ENCODE results near the gene MEX3A. TPM values are rescaled to one million over a fixed set of nuclear protein-coding genes. Genes with fewer than 3 reads are reported as not detected.

Gene MEX3A
- total RNA-seq, 1 experiment from 2014 or later: 68.0 TPM

- H3K4me3 Mint-ChIP-seq: no peak overlapping the region; a peak in 1 of 5 replicates
- H3K9me3 Mint-ChIP-seq: no peaks in the 10 kb centered on the region; a peak in 1 of 5 replicates
- no peak overlapping the region for H2BK15ac ChIP-seq (ENCODE audit: low read depth, low read length)
- no peak overlapping the region; the same call in 1 of the 2 replicates for H3K14ac ChIP-seq (ENCODE audit: insufficient read depth, low read length)
- no peak for DNase-seq
- H3K27me3 ChIP-seq (ENCODE audit: insufficient read depth, low read length): no peaks in the 10 kb centered on the region
- peaks cover 58 to 71% of the 10 kb centered on the region in 2 experiments for H3K4me1 Mint-ChIP-seq
- no peak overlapping the region for H2BK20ac ChIP-seq (ENCODE audit: low read depth, low read length, poor library complexity, severe bottlenecking)
- peaks cover 5% of the 10 kb centered on the region; the same call in 1 of the 2 replicates for H3K4me1 ChIP-seq (ENCODE audit: insufficient read depth, low read length)
- no peaks in the 10 kb centered on the region; the same call in 1 of the 2 replicates for H3K27me3 Mint-ChIP-seq (ENCODE audit: low read depth)
- no peak overlapping the region for H2AFZ ChIP-seq (ENCODE audit: low read length)
- H3K23me2 ChIP-seq (ENCODE audit: insufficient read length, low read depth, low read length, poor library complexity, severe bottlenecking): peaks cover 12% of the 10 kb centered on the region
- no peak overlapping the region for H4K91ac ChIP-seq (ENCODE audit: insufficient read length, low read depth, low read length)
- WGBS (ENCODE audit: extremely low coverage, insufficient read length, low lambda C conversion rate): no CpG with 5 or more reads among the region's 3 CpGs
- no peaks in the 10 kb centered on the region for H3K79me1 ChIP-seq (ENCODE audit: insufficient read depth, low read depth, low read length, poor library complexity, severe bottlenecking)
- H3K9ac ChIP-seq (ENCODE audit: extremely low read depth, insufficient read length, low read length): no peak overlapping the region
- H3K79me2 ChIP-seq (ENCODE audit: insufficient read depth, low read length): no peaks in the 10 kb centered on the region
- no peak overlapping the region for H3T11ph ChIP-seq (ENCODE audit: low read length)
- H2BK120ac ChIP-seq (ENCODE audit: low read depth, low read length, poor library complexity, severe bottlenecking): no peak overlapping the region
- no peak overlapping the region for H3K23ac ChIP-seq (ENCODE audit: insufficient read length, low read depth, low read length)
- no peak overlapping the region for H3K18ac ChIP-seq (ENCODE audit: insufficient read length, low read depth, low read length)
- TF ChIP-seq CTCF (conservative IDR thresholded peaks at IDR 0.05): no peak
- no peak overlapping the region for H3K56ac ChIP-seq (ENCODE audit: insufficient read length, low read depth, low read length)
- H3K4ac ChIP-seq (ENCODE audit: low read depth, low read length): no peak overlapping the region
- no peaks in the 10 kb centered on the region for H4K20me1 ChIP-seq (ENCODE audit: control insufficient read depth, insufficient read depth, insufficient read length)
- no peak overlapping the region for H3K4me2 ChIP-seq (ENCODE audit: insufficient read depth, insufficient read length, low read length)
- H3K27ac Mint-ChIP-seq: peak overlapping the region in 1 of 3 experiments; percentile 23; a peak in 1 of 7 replicates
- no peak overlapping the region for H3K27ac ChIP-seq (ENCODE audit: insufficient read length, low read depth, low read length)
- H3K9me3 ChIP-seq (ENCODE audit: control insufficient read depth, low read depth, low read length): no peaks in the 10 kb centered on the region
- no peak overlapping the region for H2BK12ac ChIP-seq (ENCODE audit: insufficient read length, low read depth, low read length)
- H4K8ac ChIP-seq (replicated peaks; ENCODE audit: insufficient read length, low read depth, low read length): no peak overlapping the region
- no peak overlapping the region for H2AK5ac ChIP-seq (ENCODE audit: insufficient read length, low read length)
- no peak overlapping the region for H4K5ac ChIP-seq (ENCODE audit: insufficient read length, low read depth, low read length)
- H2BK5ac ChIP-seq (ENCODE audit: insufficient read length, low read length): no peak overlapping the region
- peaks cover 0 to 9% (median 2%) of the 10 kb centered on the region in 3 experiments; a peak in 3 of 7 replicates for H3K36me3 Mint-ChIP-seq (ENCODE audit: insufficient read depth in 1 of 3, low read depth in 3 of 3)
Observed at GRCh38 chr1:156119503-156120209, 37.4 kb upstream of the MEX3A start.

Data from H9 (cell line).